HG02763 (cell line): ENCODE data around the gene CDIP1.

Source experiments
- ATAC-seq: cut with Tn5 transposase; IDR thresholded peaks from one replicate; pipeline ENCODE4 v1.9.1; 2021; ENCODE audit warnings: mild to moderate bottlenecking, moderate library complexity; ENCODE audit not compliant: unreplicated experiment

The CDIP1 gene

GRCh38 chr16:4460936-4461249 is 77.7 kb downstream of the CDIP1 start:
- ATAC-seq: no peak
